Panc1 (cell line): ENCODE measurements around the gene CTDP1. TPM values are rescaled to one million over a fixed set of nuclear protein-coding genes. Genes with fewer than 3 reads are reported as not detected.

Source experiments
- ATAC-seq: fragments of 200-7000 bp; cut with Tn5 transposase; 2 replicates; pipeline ENCODE4 v1.9.1; 2020; ENCODE audit warnings: mild to moderate bottlenecking, moderate library complexity
- BruUV-seq: library from RNA; stranded (reverse); fragments of 400-500 nt; replicated peaks from 2 replicates; lab custom pipeline; 2021; lab: Mats Ljungman, UMichigan
- CTCF ChIA-PET: fragments of 300-600 bp; sonication (Branson Sonifier 250); formaldehyde crosslinking; loops from one replicate; lab custom pipeline; 2022; ENCODE audit warnings: antibody characterized with exemption; lab: Charles Lee
- POLR2A ChIA-PET: fragments of 300-600 bp; sonication (Branson Sonifier 250); formaldehyde crosslinking; loops from one replicate; lab custom pipeline; 2022; ENCODE audit warnings: antibody characterized with exemption; lab: Charles Lee
- DNase-seq: peaks from one replicate; pipeline ENCODE4 v3.0.0-alpha.2; 2010; ENCODE audit warnings: low read depth, low spot score
- H3K27ac ChIP-seq: 2 replicates; pipeline ENCODE4 v1.5.1; 2011; ENCODE audit warnings: mild to moderate bottlenecking, low read length, inconsistent platforms
- H3K27me3 ChIP-seq: fragments of 200-500 bp; sonication (Bioruptor generic); 2 replicates; pipeline ENCODE4 v1.6.0; 2014; ENCODE audit warnings: low read length, inconsistent platforms; ENCODE audit not compliant: control insufficient read depth, insufficient read depth
- H3K36me3 ChIP-seq: fragments of 200-500 bp; sonication (Bioruptor generic); 2 replicates; pipeline ENCODE4 v1.5.1; 2014; ENCODE audit warnings: inconsistent platforms, mild to moderate bottlenecking, low read length, moderate library complexity; ENCODE audit not compliant: control insufficient read depth, insufficient read depth
- H3K4me1 ChIP-seq: 2 replicates; pipeline ENCODE4 v1.5.1; 2011; ENCODE audit warnings: inconsistent platforms, mild to moderate bottlenecking, low read length, moderate library complexity; ENCODE audit not compliant: control insufficient read depth, insufficient read depth
- H3K4me3 ChIP-seq, 2 experiments: 2 replicates each; pipeline ENCODE4 v1.5.1; 2011 to 2012; ENCODE audit warnings: low read depth in 2 of 2, low read length in 2 of 2, mild to moderate bottlenecking in 2 of 2, inconsistent platforms in 1 of 2, moderate library complexity in 1 of 2
- H3K9me3 ChIP-seq: fragments of 200-500 bp; sonication (Bioruptor generic); 2 replicates; pipeline ENCODE4 v1.5.1; 2014; ENCODE audit warnings: low read depth, mild to moderate bottlenecking, inconsistent platforms, low read length, moderate library complexity; ENCODE audit not compliant: control insufficient read depth, insufficient read depth
- CTCF ChIP-seq: fragments of 450-650 bp; IDR thresholded peaks from 2 replicates; pipeline ENCODE4 v1.5.1; 2017; ENCODE audit warnings: mild to moderate bottlenecking
- POLR2AphosphoS5 ChIP-seq: IDR thresholded peaks from 2 replicates; pipeline ENCODE4 v1.6.1; 2012; ENCODE audit warnings: mild to moderate bottlenecking, low read depth, low read length, moderate library complexity
- REST ChIP-seq, 2 experiments: IDR thresholded peaks; 2 replicates each; pipeline ENCODE4 v1.6.1; 2011 to 2012; ENCODE audit warnings: low read depth in 2 of 2, control low read depth in 1 of 2, low read length in 1 of 2, mild to moderate bottlenecking in 1 of 2, moderate library complexity in 1 of 2; ENCODE audit not compliant: insufficient read depth in 1 of 2
- SIN3A ChIP-seq: IDR thresholded peaks from 2 replicates; pipeline ENCODE4 v1.6.1; 2012; ENCODE audit warnings: low read depth, mild to moderate bottlenecking, low read length, moderate library complexity, borderline replicate concordance; ENCODE audit not compliant: insufficient read depth
- TCF7L2 ChIP-seq: IDR thresholded peaks from 2 replicates; pipeline ENCODE4 v1.6.1; 2011; ENCODE audit warnings: mild to moderate bottlenecking, low read depth, low read length, inconsistent platforms
- in situ Hi-C: cut with HindIII; loops from 2 replicates; pipeline ENCODE4 v1.10.0; 2016; ENCODE audit warnings: low sequenced_read_pairs, low pct_unique_long_range_greater_than_20kb
- intact Hi-C: fragments of 100-400 bp; cut with micrococcal nuclease; formaldehyde crosslinking; loops from one replicate; pipeline ENCODE4 v1.10.0; 2022; ENCODE audit not compliant: unreplicated experiment
- total RNA-seq: library from RNA; stranded (reverse); gene quantifications from one replicate; pipeline ENCODE4 v1.2.1, GENCODE V29; 2021; ENCODE audit not compliant: unreplicated experiment

CTDP1 gene
- total RNA-seq, 1 experiment from 2014 or later: 52.8 TPM

DNA sequence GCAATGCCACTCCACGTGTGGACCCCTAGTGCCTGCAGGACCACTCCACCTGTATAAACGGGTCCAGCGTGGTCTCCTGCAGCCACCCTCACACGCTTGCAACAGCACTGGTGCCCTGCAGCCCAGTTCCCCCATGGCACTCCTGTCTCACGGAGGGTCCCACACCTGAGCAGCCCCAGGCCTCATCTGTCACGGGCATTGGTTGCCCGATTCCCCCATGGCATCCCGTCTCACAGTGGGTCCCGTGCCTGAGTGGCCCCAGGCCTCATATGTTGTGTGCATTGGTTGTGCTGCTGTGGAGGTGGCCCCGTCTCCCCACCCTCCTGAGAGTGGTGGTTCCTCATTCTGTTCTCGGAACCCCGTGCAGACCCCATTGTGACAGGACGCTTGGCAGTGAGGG lies 43.4 kb downstream of the CTDP1 start:
- H3K27ac ChIP-seq: no peak overlapping the region
- no peak overlapping the region for H3K4me3 ChIP-seq
- H3K36me3 ChIP-seq: no peaks in the 10 kb centered on the region
- in situ Hi-C loops: no loop called here
- H3K4me1 ChIP-seq: no peaks in the 10 kb centered on the region
- no peaks in the 10 kb centered on the region for H3K27me3 ChIP-seq
- ChIA-PET CTCF (no interaction called here), POLR2A (no interaction called here)
- intact Hi-C loops: no loop called here
- ATAC-seq (no peak), DNase-seq (no peak)
- no peak for TF ChIP-seq SIN3A
- TF ChIP-seq CTCF: no peak
- TF ChIP-seq POLR2AphosphoS5: no peak
- no peak for TF ChIP-seq REST (IDR thresholded peaks at IDR 0.05; ENCODE audit: insufficient read depth in 1 of 2, low read depth in 2 of 2, low read length in 1 of 2)
- no peak for TF ChIP-seq TCF7L2
- no TSS peak for BruUV-seq
- no peaks in the 10 kb centered on the region; the same call in 1 of the 2 replicates for H3K9me3 ChIP-seq

GRCh38 chr18:79723628-79724027 lies 44.0 kb downstream of the CTDP1 start:
- Histone ChIP-seq H3K9me3 (no peaks in the 10 kb centered on the region; the same call in 1 of the 2 replicates), H3K4me3 (no peak overlapping the region), H3K4me1 (no peaks in the 10 kb centered on the region), H3K27ac (no peak overlapping the region), H3K36me3 (no peaks in the 10 kb centered on the region), H3K27me3 (no peaks in the 10 kb centered on the region)
- no TSS peak for BruUV-seq
- no peak for TF ChIP-seq POLR2AphosphoS5
- no peak for TF ChIP-seq CTCF
- TF ChIP-seq REST (IDR thresholded peaks at IDR 0.05; ENCODE audit: insufficient read depth in 1 of 2, low read depth in 2 of 2, low read length in 1 of 2): no peak
- TF ChIP-seq SIN3A: no peak
- POLR2A ChIA-PET: no interaction called here
- CTCF ChIA-PET: no interaction called here
- no peak for DNase-seq
- intact Hi-C loops: no loop called here
- in situ Hi-C loops: no loop called here
- no peak for ATAC-seq
